ENCODE measurements around the gene RAB40B. TPM values are rescaled to one million over a fixed set of nuclear protein-coding genes. Genes with fewer than 3 reads are reported as not detected.

Gene RAB40B
- total and polyA plus RNA-seq, 2 of the 13 experiments (the other 11 are each of a cell fraction or from before 2014, with no cell fraction given): 6.2 to 6.5 TPM

GRCh38 chr17:82718986-82719685 lies 20.6 kb upstream of the RAB40B start:
- Histone ChIP-seq H3K36me3 (replicated peaks in 1 of 2; ENCODE audit: control insufficient read depth in 1 of 2, insufficient read depth in 2 of 2, low read length in 2 of 2) (peaks cover 6 to 37% of the 10 kb centered on the region in 2 experiments; a peak in 4 of 5 replicates), H3K9ac (ENCODE audit: insufficient read depth, low read depth, low read length) (no peak overlapping the region), H3K79me2 (ENCODE audit: insufficient read depth, low read length) (peaks cover 11% of the 10 kb centered on the region), H3K4me3 (replicated peaks in 1 of 3; ENCODE audit: insufficient read depth in 1 of 3, low read depth in 2 of 3, low read length in 3 of 3) (no peak overlapping the region), H3K9me3 (ENCODE audit: low read length) (no peaks in the 10 kb centered on the region), H3K27ac (ENCODE audit: extremely low read length, insufficient read depth, low read length) (no peak overlapping the region), H3K4me2 (ENCODE audit: low read depth, low read length) (no peak overlapping the region), H3K4me1 (ENCODE audit: insufficient read depth, low read length) (peaks cover 31% of the 10 kb centered on the region), H3K27me3 (ENCODE audit: control insufficient read depth in 1 of 2, insufficient read depth in 2 of 2, low read length in 2 of 2) (no peaks in the 10 kb centered on the region), H2AFZ (ENCODE audit: low read length) (no peak overlapping the region), H4K20me1 (ENCODE audit: insufficient read depth, low read length) (no peaks in the 10 kb centered on the region)
- TF ChIP-seq HMG20B (CRISPR knock-in tag; conservative IDR thresholded peaks at IDR 0.05) (no peak), ZNF18 (CRISPR knock-in tag; IDR thresholded peaks at IDR 0.05; ENCODE audit: insufficient replicate concordance) (peak; percentile 85)
- CTCF ChIA-PET (ENCODE audit: low intra/inter-chr PET ratio, low total read pairs): no interaction called here
- POLR2A ChIA-PET: no interaction called here
- BruUV-seq (replicated peaks): no TSS peak
- intact Hi-C loops (cut with micrococcal nuclease; ENCODE audit: unreplicated experiment) (loop anchor here (5.0 kb wide), 1 partner anchor 33 kb away; the partner anchor contains the start of gene TBCD), in situ Hi-C loops (cut with HindIII; ENCODE audit: extremely low pct_ligation_motif_present, low pct_unique_long_range_greater_than_20kb) (loop anchor here (5.0 kb wide), 1 partner anchor 33 kb away; the partner anchor contains the start of gene TBCD)
- ATAC-seq (no peak), DNase-seq (ENCODE audit: low spot score) (no peak), FAIRE-seq (no peak)
- WGBS (ENCODE audit: low lambda C conversion rate): 97% methylated on average over 18 of the region's 18 CpGs

DNA sequence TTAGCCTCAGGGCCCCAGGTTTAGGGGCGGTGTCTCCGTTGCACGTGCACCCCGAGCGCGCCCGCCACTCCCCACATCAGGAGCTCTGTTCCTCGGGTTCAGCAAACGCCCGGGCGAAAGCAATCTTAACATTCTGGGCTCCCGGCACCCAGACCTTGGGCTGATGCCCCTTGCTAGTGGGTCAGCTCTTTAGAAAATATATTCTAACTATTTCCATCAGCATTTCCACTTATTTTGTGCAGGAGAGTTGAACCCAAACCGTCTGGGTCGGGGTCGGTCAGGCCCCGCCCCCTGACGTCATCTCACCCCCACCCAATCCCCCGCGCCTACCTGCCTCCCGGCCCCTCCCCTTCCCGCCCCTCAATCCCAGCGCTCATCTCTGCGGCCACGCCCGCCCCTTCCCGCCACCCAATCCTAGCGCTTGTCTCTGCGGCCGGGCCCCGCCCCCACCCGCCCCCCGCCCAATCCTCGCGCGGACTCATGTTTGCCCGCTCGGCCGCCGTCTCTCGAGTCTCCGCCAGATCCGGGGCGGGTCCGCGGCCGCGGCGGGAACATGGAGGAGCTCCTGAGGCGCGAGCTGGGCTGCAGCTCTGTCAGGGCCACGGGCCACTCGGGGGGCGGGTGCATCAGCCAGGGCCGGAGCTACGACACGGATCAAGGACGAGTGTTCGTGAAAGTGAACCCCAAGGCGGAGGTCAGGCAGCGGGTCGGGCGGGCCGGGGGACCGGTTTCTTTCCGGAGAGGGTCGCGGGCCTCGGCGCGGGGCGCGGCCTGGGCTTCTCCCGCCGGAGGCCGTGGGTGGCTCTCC lies 17.9 kb upstream of the RAB40B start, which contains the start of gene FN3KRP:
FN3KRP (plus strand) TSS at position 504 of the 808 bp plus-strand sequence; CDS start at position 554, 50 bp downstream.
- Histone ChIP-seq H3K4me1 (ENCODE audit: insufficient read depth, low read length) (peaks cover 50% of the 10 kb centered on the region), H3K9me3 (ENCODE audit: low read length) (no peaks in the 10 kb centered on the region), H3K4me3 (replicated peaks in 1 of 3; ENCODE audit: insufficient read depth in 1 of 3, low read depth in 2 of 3, low read length in 3 of 3) (peak within 1 kb of the TSS; percentile 73 to 91 (median 74)), H3K9ac (ENCODE audit: insufficient read depth, low read depth, low read length) (peak within 1 kb of the TSS; percentile 78), H3K27me3 (ENCODE audit: control insufficient read depth in 1 of 2, insufficient read depth in 2 of 2, low read length in 2 of 2) (no peaks in the 10 kb centered on the region), H3K27ac (ENCODE audit: extremely low read length, insufficient read depth, low read length) (peak within 1 kb of the TSS; percentile 72), H3K4me2 (ENCODE audit: low read depth, low read length) (peak within 1 kb of the TSS; percentile 98), H3K36me3 (replicated peaks in 1 of 2; ENCODE audit: control insufficient read depth in 1 of 2, insufficient read depth in 2 of 2, low read length in 2 of 2) (peaks cover 3 to 21% of the 10 kb centered on the region in 2 experiments; a peak in 3 of 5 replicates), H3K79me2 (ENCODE audit: insufficient read depth, low read length) (peaks cover 11% of the 10 kb centered on the region), H2AFZ (ENCODE audit: low read length) (no peak within 1 kb of the TSS), H4K20me1 (ENCODE audit: insufficient read depth, low read length) (no peaks in the 10 kb centered on the region)
- ChIA-PET CTCF (ENCODE audit: low intra/inter-chr PET ratio, low total read pairs) (interaction anchor here (1.0 kb wide), 1 partner anchor 58 kb away, joined by 3 read pairs; no protein-coding TSS in a partner anchor), POLR2A (interaction anchor here (0.6 to 2.4 kb wide), 12 partner anchors 11 to 883 kb away, joined by 3 to 25 read pairs (median 6); partner anchors contain the start of genes FN3K and MCRIP1)
- in situ Hi-C loops (cut with HindIII; ENCODE audit: extremely low pct_ligation_motif_present, low pct_unique_long_range_greater_than_20kb): loop anchor here (5.0 kb wide), 1 partner anchor 36 kb away; the partner anchor contains the start of gene TBCD
- ATAC-seq: peak; percentile 78
- FAIRE-seq: peak; percentile 63
- intact Hi-C loops (cut with micrococcal nuclease; ENCODE audit: unreplicated experiment): loop anchor here (2.0 to 5.0 kb wide), 3 partner anchors 24 to 50 kb away; partner anchors contain the start of gene TBCD
- no TSS peak for BruUV-seq (replicated peaks)
- peak; percentile 92 for DNase-seq (ENCODE audit: low spot score)
- under 1% methylated on average over 41 of the region's 75 CpGs for WGBS (ENCODE audit: low lambda C conversion rate)
- TF ChIP-seq CEBPG (CRISPR knock-in tag; IDR thresholded peaks at IDR 0.05) (no peak), KDM5B (CRISPR knock-in tag; IDR thresholded peaks at IDR 0.05; ENCODE audit: borderline replicate concordance) (0 out of 2 replicates have a peak, but pooled peaks have one; percentile 32), POLR2AphosphoS5 (IDR thresholded peaks at IDR 0.05; ENCODE audit: low read depth, low read length) (peak; percentile 71), TOPORS (CRISPR knock-in tag; IDR thresholded peaks at IDR 0.05) (peak; percentile 74; the same call in 1 of the 2 replicates), DMAP1 (CRISPR knock-in tag; IDR thresholded peaks at IDR 0.05) (peak; percentile 46; the same call in 1 of the 2 replicates), BRD4 (CRISPR knock-in tag; IDR thresholded peaks at IDR 0.05) (no peak), SAP130 (CRISPR knock-in tag; IDR thresholded peaks at IDR 0.05; ENCODE audit: low read depth) (peak; percentile 78), ZFX (CRISPR knock-in tag; IDR thresholded peaks at IDR 0.05; ENCODE audit: low read depth) (peak; percentile 85), ZNF230 (CRISPR knock-in tag; IDR thresholded peaks at IDR 0.05) (no peak), SP4 (CRISPR knock-in tag; IDR thresholded peaks at IDR 0.05) (peak; percentile 73), FIP1L1 (IDR thresholded peaks at IDR 0.05; ENCODE audit: borderline replicate concordance, insufficient read depth, low read depth, low read length) (no peak), ZNF749 (CRISPR knock-in tag; IDR thresholded peaks at IDR 0.05; ENCODE audit: borderline replicate concordance) (peak; percentile 18; the same call in 1 of the 2 replicates), ZBTB20 (CRISPR knock-in tag; IDR thresholded peaks at IDR 0.05; ENCODE audit: borderline replicate concordance, low read depth) (0 out of 2 replicates have a peak, but pooled peaks have one; percentile 5)
